Suprapubic skin (tissue), 3 donors: ENCODE measurements around the gene AXDND1.

ENCODE experiments used
- EP300 ChIP-seq: sonication (generic); formaldehyde crosslinking; IDR thresholded peaks from one replicate; pipeline ENCODE4 v1.6.1; 2017; ENCODE audit warnings: antibody characterized with exemption
- POLR2A ChIP-seq, 2 donors: fragments of 450-650 bp; IDR thresholded peaks; one replicate each; pipeline ENCODE4 v1.6.1; 2017; ENCODE audit warnings: antibody characterized with exemption in 2 of 2, mild to moderate bottlenecking in 2 of 2, moderate library complexity in 2 of 2
- TF ChIP-seq, protein P1 (sequence below), 2 donors: fragments of 200-600 bp in 1 of 2; fragments of 450-650 bp in 1 of 2; sonication (generic) in 1 of 2; IDR thresholded peaks; one replicate each; pipeline ENCODE4 v1.5.1; 2016 to 2019; ENCODE audit warnings: antibody characterized with exemption in 2 of 2, mild to moderate bottlenecking in 1 of 2, moderate library complexity in 1 of 2

DNA sequence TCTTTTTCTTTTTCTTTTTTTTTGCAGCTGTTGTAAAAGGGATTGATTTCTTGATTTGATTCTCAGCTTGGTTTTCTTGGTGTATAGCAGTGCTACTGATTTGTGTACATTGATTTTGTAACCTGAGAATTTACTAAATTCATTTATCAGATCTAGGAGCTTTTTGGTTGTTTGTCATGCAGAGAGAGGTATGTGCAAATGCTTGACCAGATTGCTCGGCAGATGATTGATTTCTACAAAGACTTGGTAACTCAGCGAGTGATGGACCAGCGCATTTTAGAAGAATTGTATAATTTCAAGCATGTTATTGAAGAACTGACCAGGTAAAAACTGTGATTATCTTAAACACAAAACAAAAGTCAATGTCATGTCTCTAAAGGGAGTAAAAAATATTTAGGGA lies 27.9 kb downstream of the AXDND1 start:
- TF ChIP-seq EP300 = no peak
- TF ChIP-seq, protein P1, sequence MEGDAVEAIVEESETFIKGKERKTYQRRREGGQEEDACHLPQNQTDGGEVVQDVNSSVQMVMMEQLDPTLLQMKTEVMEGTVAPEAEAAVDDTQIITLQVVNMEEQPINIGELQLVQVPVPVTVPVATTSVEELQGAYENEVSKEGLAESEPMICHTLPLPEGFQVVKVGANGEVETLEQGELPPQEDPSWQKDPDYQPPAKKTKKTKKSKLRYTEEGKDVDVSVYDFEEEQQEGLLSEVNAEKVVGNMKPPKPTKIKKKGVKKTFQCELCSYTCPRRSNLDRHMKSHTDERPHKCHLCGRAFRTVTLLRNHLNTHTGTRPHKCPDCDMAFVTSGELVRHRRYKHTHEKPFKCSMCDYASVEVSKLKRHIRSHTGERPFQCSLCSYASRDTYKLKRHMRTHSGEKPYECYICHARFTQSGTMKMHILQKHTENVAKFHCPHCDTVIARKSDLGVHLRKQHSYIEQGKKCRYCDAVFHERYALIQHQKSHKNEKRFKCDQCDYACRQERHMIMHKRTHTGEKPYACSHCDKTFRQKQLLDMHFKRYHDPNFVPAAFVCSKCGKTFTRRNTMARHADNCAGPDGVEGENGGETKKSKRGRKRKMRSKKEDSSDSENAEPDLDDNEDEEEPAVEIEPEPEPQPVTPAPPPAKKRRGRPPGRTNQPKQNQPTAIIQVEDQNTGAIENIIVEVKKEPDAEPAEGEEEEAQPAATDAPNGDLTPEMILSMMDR (IDR thresholded peaks at IDR 0.05) = no peak
- TF ChIP-seq POLR2A (IDR thresholded peaks at IDR 0.05) = no peak
